ENCODE data around the gene SLC25A14.

SLC25A14 gene

DNA sequence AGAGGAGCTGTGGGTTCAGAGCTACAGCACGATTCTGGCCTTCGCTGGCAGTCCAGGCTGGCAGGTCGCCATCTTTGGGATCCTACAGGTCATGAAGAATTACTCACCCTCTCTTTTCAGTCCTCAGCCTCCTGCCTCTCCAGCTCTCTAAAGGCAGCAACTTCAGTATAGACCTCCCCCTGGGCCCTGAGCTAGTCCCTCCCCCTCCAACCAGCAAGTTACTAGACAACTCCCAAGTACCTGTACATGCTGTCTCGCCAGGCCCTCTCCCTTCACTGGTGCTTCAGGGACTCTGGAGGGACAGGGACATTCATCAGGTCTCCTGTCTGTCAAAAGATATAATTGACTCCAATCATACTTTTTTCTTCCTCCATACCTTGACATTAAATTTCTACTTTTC is 45.8 kb downstream of the SLC25A14 start, which contains the start of gene GPR119:
Gene GPR119 (minus strand): TSS at position 155 of the 400 bp plus-strand sequence. CDS start 227 bp downstream, outside the sequence.
- DNase-seq: no peak

DNA sequence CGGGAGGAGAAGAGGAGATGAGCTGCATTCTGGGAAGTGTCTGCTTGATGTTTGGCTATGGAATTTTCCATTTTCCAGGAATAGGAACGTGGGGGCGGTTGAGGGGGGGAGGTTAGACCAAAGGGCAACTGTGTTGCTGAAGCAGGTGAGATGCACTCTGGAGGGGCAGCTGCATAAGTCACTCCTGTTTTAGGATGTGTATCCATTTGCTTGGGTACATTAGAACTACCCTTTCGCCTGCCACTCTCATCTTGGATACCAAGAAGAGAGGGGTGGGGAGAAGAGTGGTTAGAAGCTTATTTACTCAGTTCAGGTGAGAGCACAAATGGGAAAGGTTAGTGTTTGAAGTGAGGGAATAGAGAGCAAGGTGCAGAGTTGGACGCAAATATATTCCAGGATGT is 46.7 kb downstream of the SLC25A14 start:
- no peak for DNase-seq

DNA sequence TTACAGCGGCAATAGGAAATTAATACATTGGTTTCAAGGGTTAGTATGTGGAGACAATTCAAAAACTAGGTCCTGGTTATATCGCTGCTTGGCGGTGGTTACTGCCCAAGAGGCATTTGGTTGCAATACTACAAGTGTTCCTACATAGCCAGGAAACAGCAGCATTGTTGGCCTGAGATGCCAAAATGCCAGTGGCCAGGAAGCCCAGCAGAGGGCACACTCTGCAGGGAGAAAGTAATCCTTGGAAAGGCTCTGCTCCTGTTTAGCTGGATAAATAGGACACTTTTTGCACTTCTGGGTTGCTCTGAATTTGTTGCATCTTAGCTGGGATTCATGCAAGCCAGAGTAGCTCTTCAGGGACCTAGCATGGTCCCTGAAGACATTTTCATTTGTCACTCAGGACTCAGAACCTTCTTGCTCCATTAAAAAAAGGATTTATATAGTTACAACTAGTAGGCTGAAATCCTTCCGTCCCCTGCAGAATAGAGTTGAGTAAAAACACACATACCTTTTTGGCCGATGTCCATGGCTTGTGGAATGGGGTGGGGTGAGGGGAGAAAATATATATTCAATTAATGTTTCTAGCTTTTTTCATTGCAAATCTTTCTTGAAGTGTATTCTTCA is 53.8 kb downstream of the SLC25A14 start:
- peak; percentile 12 for DNase-seq

DNA sequence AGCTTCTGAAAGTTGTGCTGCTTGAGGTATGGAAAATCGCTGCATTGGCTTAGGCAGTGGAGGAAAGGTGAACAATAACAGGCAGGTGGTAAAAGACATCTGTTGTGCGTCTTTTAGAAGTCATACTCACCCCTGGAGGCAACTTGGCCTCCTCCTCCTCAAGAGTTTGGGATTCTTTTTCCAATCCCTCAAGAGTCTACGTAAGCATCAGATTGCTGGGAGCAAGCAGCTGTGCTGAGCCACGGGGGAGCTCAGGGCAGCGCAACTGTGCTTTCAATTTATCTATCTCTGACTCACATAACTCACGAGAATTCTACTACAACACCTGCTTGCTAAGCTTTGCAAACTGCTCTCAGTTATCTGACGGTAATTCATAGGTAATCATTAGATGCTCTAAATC is 55.6 kb downstream of the SLC25A14 start:
- no peak for DNase-seq

DNA sequence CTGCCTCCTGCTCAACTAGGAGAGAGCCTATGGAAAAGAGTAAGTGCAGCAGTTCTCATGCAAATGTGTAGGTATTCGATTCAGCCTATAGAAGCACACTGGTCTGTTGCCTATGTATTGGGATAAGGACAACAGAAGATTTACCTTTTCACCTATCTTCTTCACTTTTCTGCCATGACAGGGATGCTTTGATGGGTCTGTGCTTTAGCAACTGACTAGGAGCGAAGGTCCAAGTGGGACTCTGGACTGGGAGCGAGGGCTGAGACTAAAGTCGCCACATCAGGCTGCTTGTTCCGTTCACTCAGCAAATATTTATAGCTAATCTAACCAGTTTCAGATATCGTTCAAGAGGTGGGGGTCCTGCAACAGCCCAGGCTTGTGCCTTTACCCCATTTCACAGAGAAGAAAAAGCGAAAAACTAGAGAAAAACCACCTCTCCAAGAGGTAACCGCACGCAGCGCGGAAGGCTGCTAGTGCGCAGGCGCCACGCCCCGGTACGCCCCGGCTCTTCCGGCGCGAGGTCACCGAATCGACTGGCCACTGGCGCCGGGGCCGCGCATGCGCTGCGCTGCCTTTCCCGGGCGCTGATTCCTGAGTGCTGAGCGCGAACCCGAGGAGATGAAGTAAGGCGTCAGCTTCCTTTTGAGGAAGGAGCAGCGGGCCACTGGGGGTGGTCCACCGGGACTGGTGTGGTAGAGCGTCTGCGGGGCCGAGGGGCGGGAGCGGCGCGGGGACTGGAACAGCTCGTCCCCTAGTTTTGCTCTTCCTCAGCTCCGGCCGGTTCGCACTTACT is 61.9 kb downstream of the SLC25A14 start, which contains the start of gene RBMX2:
Gene RBMX2 (plus strand): TSS at position 573 of the 793 bp plus-strand sequence. CDS start 46 bp downstream, at position 619.
- DNase-seq: peak; percentile 21

DNA sequence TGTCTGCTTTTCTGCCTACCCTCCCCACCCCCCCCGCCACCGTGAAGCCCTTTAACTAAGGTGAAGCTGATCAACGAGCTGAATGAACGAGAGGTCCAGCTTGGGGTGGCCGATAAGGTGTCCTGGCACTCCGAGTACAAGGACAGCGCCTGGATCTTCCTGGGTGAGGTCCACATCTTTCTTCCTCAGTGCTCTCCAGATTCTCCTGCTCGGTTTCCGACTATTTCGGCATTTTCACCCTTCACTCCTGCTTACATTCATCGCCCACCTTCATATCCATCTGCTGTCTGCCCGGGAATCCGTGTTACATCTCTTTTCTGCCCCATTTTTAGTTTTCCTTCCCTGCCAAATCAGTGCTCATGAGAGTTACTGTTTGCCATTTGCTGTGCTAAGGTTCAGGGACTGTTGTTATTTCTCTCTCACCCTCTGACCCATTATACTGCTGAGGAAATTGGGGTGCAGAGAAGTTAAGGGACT is 62.5 kb downstream of the SLC25A14 start:
- DNase-seq: no peak

DNA sequence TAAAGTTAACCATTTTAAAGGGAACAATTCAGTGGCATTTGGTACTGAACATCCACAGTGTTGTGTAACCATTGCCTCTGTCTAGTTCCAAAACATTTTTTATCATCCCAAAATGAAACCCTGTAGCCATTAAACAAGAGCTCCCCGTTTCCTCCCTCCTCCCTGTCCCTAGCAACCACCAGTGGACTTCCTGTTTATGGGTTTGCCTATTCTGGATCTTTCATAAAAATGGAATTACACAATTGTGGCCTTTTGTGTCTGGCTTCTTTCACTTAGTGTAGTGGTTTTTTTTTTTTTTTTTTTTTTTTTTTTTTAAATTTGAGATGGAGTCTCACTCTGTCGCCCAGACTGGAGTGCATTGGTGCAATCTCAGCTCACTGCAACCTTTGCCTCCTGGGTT is 73.7 kb downstream of the SLC25A14 start:
- no peak for DNase-seq

DNA sequence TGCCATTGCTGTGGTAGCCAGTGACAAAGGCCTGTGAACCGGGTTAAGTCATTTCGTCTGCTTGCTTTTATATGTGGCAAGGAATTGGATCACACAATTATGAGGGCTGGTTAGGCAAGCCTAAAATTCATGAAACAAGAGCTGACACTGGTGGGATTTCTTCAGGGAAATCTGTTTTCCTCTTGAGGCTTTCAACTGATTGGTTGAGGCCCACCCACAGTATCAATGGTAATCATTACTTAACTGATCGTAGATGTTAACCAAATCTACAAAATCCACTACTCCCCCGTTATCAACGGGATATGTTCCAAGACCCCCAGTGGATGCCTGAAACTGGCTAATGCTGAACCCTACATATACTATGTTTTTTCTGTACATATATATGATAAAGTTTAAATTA is 75.1 kb downstream of the SLC25A14 start:
- no peak for DNase-seq

DNA sequence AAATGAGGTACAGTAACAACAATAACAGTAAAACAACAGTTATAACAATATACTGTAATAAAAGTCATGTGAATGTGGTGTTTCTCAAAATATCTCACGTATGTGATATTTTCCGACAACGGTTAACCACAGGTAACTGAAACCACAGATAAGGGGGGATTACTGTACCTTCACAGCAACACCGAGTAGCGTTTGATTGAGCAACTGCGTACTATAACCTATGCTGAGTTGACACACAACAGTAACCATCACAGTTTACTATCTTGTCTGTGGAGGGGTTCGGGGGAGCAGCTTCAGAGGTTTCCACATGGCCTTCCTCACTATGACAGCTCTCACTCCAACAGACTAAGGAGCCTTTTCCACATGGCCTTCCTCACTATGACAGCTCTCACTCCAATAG is 75.5 kb downstream of the SLC25A14 start:
- no peak for DNase-seq

DNA sequence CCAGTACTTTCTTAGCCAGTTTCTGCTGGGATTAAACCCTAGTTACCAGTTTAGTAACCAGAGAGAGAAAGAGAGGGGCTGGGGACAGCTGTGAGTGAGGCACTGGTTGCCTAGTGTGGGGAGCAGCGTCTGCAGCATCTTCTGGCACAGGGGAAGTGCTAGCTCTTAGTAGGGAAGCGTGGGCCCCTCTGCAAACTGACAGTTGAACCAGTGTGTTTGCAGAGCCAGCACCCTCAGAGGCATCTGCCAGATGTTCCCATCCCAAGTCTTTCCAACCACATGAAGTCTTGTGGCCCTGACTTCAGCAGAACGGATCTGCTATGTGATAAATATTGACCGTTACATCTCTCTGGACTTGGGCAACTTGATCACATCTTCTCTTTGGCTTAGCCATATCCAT is 77.1 kb downstream of the SLC25A14 start:
- DNase-seq: no peak

DNA sequence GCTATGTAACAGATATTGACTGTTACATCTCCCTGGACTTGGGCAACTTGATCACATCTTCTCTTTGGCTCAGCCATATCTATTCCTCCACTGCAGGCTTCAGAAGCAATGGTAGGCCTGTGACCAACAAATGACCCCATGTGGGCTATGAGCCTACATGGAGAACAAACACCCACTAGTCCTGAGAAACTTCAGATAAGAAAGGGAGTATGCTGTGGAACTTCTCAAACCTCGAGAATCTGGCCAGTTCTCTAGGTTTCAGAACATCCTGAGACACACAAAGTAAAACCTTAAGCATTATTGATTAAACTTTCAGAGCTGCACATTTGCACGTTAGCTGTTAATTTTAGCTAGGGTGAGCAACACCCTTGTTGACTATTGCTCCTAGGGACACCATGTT is 78.3 kb downstream of the SLC25A14 start:
- no peak for DNase-seq

DNA sequence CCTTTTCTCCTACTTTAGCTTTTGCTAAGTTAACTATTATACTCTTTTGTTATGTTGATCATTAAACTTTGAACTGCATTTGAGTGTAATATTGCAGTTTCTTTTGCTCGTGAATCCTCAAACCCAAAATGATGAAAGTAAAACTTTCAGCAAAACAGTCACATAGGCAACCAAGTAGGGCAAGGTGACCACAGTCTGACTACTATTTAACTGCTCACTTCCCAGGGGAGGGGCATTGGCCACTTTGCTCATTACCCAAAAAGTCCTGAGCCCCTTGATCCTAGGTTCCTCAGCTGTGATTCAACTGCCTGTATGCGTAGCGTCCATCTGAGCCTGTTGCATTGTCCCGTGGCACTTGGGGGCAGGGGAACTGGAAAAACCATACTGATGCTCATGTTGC is 79.0 kb downstream of the SLC25A14 start:
- no peak for DNase-seq

DNA sequence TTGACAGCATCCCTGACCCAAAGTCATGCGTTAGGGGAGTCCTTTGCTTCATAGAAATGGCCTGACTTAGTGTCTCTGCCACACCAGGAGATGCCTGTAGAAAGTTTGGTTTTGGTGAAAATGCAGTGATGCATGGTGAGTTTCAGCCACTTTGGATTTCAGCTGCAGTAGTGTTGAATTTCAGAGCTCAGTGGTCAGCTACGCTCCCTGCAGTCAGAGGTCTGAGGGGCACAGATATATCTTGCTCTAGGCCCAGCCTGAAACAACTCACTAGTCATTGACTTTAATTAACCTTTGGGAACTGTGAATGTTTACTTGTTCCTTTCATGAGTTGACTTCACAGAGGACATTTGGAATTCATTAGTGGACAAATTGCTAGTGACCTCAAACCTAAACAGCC is 79.5 kb downstream of the SLC25A14 start:
- no peak for DNase-seq

All from COR-L47 (cell line).